ENCODE results near the gene TTLL9.

Gene TTLL9

GRCh38 chr20:31837896-31838397, 32.5 kb upstream of the TTLL9 start:
- no peak for DNase-seq

DNA sequence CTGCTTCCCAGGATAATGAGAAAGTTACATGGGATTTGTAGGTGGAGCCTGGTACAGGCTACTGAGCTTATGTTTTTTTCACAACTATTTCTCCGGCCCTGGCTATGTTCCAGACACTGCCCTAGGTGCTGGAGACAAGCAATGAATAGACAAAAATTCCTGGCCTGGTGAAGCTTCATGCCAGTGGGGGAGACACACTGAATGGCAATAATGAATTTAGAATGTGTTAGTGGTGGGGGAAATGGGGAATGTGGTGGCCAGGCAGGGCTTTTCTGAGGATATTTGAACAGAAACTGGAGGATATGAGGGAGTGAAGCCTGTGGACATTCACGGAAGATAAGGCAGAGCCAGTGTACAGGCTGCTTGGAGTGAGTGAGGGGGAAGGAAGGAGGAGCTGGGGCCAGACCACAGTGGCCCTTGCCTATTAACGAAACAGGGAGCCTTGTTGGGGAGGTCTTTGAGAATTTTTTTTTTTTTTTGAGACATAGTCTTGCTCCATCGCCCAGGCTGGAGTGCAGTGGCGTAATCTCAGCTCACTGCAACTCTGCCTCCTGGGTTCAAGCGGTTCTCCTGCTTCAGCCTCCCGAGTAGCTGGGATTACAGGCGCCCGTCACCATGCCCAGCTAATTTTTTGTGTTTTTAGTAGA, 31.7 kb upstream of the TTLL9 start:
- DNase-seq: no peak

DNA sequence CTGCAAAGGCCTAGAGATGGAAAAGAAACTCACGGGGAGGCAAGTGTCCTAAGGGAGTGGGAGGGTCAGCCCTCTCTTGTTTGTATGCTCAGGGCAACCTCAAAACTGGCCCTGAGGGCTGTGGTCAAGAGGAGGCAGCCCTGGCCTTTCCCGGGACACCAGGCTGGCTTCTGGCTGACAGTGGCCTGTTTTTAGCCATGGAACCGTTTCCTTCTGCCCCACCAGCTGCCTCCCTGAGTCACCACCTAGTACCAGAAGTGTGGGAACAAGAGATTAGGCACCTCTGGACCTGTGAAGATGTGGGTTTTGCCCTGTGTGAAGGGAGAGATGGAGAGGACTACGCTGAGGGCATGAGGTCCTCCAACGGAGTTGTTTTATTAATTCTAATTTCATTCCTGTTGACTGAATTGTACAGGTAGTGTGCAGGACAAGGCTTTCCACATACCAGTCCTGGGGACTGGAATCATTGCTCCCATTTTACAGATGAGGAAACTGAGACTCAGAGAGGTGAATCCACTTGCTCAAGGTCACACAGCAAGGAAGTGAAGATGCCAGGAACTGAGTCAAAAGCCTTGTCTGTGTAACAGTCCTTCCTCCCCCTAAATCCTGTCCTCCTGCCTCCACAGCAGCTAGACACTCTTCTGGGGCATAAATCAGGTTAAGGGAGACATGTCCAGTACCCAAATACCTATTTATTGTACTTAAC, 30.5 kb upstream of the TTLL9 start:
- no peak for DNase-seq

DNA sequence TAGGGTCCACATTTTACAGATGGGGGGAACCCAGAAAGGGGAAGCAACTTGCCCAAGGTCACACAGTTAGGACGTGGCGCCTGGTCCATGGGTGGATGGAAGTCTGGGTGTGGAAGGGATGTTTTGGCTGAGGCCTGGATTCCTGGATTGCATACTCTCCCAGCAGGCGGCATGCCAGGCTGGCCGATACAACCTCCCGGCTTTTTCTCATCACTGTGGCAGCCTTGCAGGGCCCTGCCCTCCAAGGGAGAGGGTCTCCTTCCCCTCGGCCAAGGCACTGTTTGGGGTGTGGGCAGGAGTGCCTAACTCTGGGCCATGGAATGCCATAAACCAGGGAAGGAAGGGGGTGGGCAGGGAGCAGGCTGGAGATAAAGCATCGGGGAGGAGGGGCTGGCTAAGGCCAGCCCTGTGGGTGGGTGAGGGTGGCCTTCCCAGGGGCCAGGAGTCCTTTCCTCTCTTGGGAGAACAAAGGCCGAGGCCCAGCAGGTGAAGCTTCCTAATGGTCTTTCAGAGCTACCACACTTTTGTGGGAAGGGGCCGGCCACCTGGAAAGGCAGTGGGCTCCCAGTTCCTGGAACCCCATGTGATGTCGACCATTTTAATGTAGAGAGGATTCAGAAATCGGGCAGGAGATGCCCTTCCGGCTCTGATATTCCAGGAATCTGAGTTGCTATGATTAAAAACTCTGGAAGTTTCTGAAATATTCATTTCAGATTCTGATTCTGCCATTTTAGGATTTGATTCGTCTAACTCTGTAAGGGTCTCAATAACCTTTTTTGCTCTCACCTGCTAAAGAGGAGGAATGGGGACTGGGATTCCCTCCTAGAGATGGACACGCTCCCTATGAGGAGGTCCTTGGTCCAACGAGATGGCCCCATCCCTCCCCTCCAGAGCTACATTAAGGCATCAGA, 29.3 kb upstream of the TTLL9 start:
- DNase-seq: no peak

DNA sequence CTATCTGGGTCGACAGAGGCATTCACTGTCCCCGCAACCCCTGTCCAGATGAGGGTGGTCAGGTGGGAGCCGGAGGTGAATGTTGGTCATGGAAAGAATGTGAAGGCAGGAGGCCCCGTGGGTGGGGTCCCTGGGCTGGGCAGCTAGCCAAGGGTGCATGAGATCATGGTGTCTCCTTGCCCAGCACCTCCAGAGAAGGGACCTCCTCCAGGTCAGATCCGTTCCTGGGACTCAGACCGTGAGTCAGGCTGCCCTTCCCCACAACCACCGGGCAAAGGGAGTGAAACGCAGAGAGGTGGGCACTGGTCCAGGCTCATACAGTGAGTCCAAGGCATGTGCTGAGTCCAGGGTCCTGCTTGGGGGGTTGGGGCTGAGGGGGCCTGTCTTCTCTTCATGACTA, 28.5 kb upstream of the TTLL9 start:
- DNase-seq: no peak

- no peak for DNase-seq
Observed at GRCh38 chr20:31842471-31843157, 27.8 kb upstream of the TTLL9 start.

DNA sequence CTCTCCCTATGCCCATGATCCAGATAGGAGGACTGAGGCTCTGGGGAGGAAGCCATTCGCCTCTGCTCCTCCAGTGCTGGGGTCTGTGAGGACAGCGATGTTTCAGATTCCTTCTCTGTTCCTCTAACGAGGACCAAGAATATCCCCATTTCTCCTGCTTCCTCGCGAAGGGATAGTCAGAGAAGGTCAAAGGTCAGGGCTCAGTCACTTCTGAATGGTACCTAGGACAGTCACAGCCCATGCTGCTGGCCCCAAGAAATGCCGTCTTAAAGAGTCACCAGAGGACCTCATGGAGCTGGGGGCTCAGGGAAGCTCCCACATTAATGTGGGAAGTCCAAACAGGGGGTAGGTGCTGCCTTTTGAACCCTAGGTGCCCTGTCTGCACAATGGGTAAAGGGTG, 27.1 kb upstream of the TTLL9 start:
- DNase-seq: no peak

DNA sequence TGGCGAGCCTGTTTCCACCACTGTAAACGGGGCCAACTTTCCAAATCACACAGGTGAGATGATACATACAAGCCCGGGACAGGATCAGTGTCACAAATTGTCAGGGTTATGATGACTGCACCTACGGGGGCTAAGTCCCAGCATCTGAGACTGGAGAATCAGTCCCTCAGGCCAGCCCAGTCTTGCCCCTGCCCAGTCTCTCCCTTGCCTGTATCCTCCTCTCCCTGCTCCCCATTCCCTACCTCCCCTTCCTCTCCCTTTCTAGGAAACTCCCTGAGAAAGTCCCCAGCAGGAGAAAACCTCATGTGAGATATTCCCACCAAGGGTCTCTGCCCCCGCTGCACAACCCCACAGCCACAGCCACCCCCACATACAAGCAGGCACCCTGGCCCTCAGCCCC, 26.6 kb upstream of the TTLL9 start:
- DNase-seq: no peak

- DNase-seq: no peak
Observed at GRCh38 chr20:31844737-31845299, 25.6 kb upstream of the TTLL9 start.

DNA sequence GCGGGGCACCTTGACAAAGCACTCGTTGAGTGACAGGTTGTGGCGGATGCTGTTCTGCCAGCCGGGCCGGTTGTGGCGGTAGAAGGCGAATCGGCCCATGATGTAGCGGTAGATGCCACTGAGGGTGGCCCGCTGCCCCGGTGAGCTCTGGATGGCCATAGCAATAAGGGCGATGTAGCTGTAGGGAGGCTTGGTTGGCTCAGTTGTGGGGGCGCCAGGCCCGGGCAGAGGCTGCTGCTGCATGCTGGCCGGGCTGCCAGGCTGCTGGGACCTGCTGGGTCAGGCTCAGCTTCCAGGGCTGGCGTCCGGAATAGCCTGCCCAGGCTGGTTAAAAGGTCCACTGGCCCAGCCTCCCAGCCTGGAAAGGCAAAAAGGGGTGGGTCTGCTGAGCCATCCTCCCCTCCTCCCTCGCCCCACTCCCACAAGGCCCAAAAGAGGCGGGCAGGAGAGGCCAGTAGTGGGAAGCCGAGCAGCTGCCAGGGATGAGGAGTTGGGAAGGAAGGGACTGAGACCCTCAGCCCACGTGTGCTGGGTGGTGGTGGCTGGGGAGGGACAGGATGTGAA, 25.1 kb upstream of the TTLL9 start, which contains the start of gene FOXS1:
FOXS1 (minus strand) TSS at position 305 of the 564 bp plus-strand sequence; CDS start at position 243, 62 bp downstream.
- DNase-seq: no peak

DNA sequence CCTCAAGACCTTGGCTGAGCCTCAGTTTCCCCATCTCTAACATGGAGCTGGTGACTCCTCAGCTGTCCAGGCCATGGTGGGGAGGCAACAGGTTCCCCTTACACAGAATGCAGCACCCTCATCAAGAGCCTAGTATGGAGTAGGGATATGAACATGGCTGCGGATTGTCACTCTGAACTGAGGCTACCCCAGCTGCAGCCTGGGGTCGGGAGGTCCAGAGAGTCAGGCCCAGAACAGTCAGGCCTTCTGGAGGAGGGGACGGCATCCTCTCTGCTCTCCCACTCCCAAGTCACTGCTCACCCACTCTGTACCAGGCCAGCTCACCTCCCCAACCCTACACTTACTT, 23.7 kb upstream of the TTLL9 start:
- no peak for DNase-seq

- no peak for DNase-seq
Observed at GRCh38 chr20:31848088-31848999, 22.1 kb upstream of the TTLL9 start.

- DNase-seq: peak; percentile 85
Observed at GRCh38 chr20:31849306-31849930, 21.0 kb upstream of the TTLL9 start.

- no peak for DNase-seq
Observed at GRCh38 chr20:31851240-31851955, 19.0 kb upstream of the TTLL9 start.

DNA sequence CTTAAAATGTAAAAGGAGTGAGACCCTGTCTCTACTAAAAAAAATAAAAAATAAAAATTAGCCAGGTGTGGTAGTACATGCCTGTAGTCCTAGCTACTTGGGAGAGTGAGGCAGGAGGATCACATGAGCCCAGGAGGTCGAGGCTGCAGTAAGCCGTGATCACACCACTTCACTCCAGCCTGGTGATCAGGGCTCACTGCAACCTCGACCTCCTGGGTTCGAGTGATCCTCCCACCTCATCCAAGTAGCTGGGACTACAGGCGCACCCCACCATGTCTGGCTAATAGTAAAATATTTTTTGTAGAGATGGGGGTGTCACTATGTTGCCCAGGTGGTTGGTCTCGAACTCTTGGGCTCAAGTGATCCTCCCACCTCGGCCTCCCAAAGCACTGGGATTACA, 17.0 kb upstream of the TTLL9 start:
- no peak for DNase-seq

GRCh38 chr20:31856516-31856915, 13.9 kb upstream of the TTLL9 start:
- DNase-seq: no peak

DNA sequence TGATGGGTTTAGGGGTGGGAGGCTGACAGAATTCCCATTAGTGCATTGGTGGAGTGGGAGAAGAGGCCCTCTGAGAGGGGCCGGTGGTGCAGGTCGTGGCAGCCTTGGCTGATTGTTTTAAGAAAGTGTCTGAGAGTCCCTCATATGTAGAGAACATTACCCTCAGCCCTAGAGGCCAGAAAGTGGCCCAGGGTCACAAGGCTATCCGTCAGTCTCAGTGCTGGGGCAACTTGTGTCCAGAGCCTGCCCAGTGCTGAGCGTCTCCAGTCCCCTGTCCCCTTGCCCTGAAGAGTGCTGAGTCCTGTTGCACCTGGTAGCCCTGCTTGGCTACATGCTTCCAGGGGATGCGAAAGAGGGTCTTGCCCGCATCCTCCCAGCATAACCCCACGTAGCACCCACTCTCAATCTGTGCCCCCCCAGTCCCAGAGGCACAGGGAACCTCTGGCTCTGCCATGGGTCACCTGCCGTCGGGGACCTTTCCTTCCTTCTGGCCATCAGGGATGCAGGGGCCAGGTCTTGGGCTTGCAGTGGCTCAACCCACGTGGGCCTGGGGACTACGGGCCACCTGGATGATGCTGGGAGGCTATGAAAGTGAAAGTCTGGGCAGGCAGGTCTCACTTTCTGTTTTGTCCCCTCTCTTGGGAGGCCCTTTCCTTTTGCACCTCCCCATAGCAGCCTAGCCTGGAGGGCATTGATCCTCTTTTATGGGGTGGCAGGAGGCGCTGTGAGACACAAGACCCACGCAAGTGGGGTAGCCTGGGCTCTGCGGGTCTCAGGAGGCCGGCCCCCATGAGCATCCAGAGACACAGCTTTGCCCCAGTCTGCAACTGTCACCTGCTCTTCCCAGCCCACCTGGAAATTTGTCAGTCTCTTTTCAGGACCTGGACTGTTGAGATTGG, 12.3 kb upstream of the TTLL9 start:
- DNase-seq: no peak

DNA sequence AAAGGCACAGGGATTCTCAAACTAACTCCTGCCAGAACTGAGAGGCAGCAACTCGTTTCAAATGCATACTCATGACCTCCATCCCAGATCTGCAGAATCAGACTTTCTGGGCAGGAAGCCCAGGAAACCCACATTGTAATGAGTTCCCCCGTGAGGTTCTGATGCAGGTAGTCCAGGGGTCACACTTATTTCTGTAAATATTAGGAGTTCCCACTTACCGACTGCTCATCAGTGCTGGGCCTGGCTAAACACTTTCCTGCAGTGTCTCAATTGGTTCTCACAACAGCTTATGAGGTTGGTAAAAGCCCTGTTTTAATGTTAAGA, 11.7 kb upstream of the TTLL9 start:
- no peak for DNase-seq
